ENCODE results near the gene RAMP3.
A peak's percentile ranks its signal among the peaks of the same experiment; 100 is the strongest.

RAMP3 gene

DNA sequence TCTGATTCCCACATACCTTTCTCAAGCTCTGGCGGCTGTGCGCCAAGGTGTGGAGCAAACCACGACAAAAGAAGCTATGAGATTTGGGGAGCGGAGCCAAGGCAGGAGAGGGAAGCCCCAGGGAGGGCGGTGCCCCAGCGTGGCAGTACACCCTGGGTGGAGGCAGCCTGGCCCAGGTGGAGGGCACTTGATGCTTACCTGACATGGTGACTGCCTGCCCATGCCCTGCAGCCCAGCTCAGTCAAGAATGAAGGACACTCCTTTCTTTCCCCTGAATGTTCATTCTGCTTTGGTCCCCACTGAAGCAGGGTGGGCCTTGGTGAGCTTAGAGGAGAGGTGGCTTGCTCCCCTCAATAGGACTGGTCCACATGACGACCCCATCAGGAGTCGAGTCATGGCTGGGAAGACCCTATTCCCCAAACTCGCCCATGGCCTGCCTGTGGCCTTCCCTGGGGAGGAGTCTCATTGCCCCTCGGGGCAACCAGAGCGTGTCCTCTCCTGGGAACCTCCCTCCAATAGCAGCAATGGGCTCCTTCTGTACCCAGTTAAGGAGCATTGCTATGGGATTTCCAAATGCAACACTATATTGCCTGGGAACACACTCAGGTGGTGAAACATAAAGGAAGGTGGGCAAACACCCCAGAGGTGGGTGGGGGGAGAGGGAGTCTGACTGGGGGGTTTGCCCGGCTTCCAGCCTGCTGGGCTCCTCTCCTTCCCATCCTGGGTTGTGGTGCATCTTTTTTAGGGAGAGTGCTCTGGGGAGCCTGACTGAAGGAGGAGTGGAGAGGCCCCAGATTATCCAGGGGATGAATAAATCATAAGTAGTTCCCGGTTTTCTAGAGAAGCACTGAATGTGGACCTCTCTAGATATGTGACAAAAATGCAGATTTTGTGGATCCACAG is 22.7 kb downstream of the RAMP3 start:
- DNase-seq (ENCODE audit: low read depth), result no peak

DNA sequence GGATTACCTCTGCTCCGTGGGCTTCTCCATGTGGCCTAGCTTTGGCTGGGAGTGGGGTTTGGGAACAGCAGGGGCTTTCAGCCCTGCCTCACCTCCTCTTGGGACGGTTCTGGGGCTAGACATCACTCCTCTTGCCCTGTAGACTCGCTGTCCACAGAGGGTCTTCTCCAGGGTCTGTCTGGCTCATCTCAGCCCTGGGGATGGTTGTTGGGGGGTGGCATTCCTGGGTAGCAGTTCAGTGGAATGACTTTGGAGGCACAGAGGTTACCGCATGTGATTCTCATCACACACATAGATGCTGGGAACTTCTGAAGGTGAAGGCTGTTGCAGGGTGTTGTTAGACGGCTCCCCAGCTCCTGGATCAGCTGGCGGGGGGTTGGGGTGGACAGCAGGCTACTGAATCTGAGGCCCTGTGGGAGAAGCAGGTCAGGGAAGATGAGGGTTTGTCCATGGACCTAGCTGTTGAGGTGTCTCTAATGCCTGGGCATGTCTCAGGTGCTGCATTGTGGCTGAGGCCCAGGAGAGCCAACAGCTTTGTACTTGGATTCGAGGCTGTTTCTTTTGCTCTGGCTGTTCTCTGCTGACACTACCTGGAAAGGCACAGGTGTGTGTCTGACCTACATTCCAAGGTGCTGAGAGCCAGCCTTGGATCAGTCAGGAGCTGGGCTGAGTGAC is 23.8 kb downstream of the RAMP3 start:
- no peak for DNase-seq (ENCODE audit: low read depth)

- DNase-seq (ENCODE audit: low read depth), result no peak
Observed at GRCh38 chr7:45181991-45182855, 24.6 kb downstream of the RAMP3 start.

GRCh38 chr7:45182856-45183710 is 25.5 kb downstream of the RAMP3 start:
- no peak for DNase-seq (ENCODE audit: low read depth)

DNA sequence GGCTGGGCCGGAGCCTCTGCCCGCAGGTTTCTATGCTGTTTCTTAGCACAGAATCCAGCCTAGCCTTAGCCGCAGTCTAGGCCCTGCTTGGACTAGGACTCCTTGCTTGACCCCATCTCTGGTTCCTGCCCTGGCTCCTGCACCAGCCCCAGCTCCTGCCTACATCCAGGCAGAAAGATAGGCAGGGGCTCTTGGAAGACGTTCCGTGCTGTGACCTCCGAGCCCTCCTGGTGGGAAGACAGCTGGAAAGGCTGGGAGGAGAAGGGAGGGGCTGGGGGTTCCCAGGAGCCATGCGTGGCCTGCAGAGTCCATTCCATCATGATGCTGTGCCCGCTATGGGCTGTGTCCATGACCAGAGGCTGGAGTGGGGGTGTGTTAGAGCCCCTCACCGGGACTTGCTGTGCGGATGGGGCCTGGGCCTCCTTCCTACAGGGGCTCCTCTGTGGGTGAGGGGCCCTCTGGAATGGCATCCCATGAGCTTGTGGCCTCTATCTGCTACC is 26.2 kb downstream of the RAMP3 start:
- no peak for DNase-seq (ENCODE audit: low read depth)

GRCh38 chr7:45184326-45185027 is 26.9 kb downstream of the RAMP3 start:
- no peak for DNase-seq (ENCODE audit: low read depth)

GRCh38 chr7:45185028-45185863 is 27.7 kb downstream of the RAMP3 start:
- no peak for DNase-seq (ENCODE audit: low read depth)

DNA sequence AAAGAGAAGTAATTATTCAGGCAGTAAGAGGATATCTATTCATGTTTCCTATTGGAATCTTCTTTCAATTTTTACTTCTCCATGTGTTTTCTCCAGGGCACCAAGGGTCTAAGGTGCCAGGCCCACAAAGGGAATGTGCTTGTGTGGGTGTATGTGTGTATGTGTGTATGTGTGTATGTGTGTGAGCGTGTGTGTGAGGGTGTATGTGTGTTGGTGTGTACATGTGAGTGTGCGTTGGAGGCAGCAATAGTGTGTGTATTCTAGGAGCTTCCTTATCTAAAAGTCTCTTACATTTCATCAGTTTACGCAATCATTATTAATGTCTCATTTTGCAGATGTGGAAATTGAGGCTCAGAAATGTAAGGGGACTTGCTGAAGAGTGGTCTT is 28.3 kb downstream of the RAMP3 start:
- DNase-seq (ENCODE audit: low read depth), result peak; percentile 1

DNA sequence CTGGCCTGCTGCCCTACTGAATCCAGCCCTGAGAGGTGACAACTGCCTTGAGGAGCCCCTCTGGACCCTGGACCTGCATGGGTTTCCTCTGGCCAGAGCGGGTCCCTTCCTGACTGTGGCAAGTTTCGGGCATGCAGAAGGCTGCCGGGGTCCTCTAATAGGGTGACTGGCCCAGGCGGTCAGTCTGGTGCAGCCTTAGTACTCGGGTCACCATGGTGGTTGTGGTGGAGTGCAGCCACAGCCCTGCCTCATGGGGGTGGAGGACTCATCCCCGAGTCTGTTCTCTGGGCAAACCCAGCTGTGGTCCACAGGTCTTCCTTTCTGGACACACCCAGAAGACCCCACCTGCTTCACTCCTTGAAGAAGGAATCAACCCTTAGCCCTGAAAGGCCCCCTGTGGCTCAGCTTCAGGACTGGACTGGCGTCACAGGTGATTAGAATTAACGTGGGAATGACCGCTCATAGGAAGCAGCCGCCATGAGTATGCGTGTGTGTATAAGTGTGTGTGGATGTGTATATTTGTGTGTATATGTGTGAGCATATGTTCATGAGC is 28.7 kb downstream of the RAMP3 start:
- no peak for DNase-seq (ENCODE audit: low read depth)

- no peak for DNase-seq (ENCODE audit: low read depth)
Observed at GRCh38 chr7:45187089-45187945, 29.7 kb downstream of the RAMP3 start.

DNA sequence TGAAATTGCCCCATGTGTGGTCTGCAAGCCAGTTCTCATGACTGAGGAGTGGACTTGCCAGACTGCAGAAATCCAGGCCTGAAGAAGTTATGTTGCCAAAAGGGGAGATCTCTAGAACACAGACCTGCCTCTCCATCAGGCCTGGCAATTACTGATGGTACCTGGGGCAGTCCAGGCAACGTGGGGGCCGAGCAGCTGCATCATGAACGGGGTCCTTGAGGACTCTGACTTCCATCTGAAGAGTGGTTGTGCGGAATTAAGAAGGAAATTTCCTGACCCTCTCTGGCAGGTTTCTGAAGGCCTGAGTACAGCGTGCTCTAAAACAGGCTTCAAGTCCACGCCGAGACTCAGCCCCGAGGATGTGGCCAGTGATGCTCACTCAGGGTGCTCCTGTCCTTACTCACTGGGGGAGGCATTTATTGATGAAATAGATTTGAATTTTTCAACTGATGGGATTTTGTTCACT is 30.4 kb downstream of the RAMP3 start:
- DNase-seq (ENCODE audit: low read depth), result no peak

DNA sequence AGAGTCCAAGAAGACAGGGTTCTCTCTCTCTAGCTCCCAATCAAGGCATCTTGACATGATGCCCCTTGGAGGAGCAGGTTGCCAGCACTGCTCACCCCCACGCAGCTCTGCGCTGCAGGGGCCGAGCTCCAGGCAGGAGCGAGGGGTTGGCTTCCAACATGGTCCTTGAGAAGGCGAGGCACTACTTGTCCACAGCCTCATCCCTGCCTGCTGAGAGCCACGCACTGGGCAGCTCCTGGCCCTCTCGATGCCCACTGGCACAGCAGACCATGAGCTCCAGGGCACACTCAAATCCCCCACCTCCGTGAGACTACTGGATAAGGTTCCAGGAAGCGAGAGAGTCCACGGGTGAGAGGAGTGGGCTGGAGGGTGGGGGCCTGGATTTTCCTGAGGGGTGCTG is 31.1 kb downstream of the RAMP3 start:
- no peak for DNase-seq (ENCODE audit: low read depth)

GRCh38 chr7:45189151-45189970 is 31.8 kb downstream of the RAMP3 start:
- no peak for DNase-seq (ENCODE audit: low read depth)

DNA sequence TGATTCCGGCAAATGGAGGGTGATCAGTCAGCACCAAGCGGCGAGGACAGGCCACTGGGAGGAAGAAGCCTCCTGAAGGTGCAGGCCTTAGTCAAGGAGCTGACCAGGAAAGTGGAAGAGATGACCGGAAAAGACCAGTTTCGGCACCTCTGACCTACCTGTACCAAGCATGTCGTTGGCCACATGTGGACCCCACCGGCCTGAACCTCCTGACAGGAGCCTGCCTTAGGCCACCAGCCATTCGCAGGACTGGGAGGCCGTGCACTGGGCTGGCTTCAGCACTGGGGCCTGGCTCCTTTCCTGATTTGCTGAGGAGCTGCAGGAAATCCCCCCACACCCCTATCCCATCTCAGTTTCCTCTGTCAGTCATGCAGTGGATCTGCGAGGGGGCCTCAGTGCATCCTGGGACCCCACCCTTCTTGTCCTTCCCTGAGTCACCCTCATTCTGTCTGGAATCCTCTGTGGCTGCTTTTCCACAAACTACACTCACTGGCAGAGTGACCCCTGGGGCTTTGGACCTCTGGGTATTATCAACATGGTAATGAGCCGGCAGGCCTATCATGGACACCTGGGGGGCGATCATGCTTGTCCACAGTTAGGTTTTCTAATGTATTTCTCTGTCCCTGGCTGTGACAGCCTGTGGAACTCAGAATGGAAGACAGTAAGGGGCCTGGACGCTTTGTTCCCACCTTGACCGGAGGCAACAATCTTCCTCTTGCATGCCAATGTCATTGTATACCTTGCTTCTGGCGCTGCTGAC is 33.0 kb downstream of the RAMP3 start:
- no peak for DNase-seq (ENCODE audit: low read depth)

GRCh38 chr7:45191396-45191795 is 33.8 kb downstream of the RAMP3 start:
- DNase-seq (ENCODE audit: low read depth), result no peak

DNA sequence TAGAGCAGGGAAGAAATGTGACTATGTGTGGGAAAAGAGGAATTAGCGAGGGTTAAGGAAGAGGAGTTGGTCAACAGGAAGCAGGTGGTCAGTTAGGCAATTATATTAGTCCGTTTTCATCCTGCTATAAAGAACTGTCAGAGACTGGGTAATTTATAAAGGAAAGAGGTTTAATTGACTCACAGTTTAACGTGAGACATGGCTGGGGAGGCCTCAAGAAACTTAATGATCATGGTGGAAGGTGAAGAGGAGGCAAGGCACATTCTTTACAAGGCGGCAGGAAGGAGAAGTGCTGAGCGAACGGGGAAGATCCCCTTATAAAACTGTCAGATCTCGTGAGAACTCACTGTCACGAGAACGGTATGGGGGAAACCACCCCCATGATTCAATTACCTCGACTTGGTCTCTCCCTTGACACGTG is 35.0 kb downstream of the RAMP3 start:
- DNase-seq (ENCODE audit: low read depth), result no peak

DNA sequence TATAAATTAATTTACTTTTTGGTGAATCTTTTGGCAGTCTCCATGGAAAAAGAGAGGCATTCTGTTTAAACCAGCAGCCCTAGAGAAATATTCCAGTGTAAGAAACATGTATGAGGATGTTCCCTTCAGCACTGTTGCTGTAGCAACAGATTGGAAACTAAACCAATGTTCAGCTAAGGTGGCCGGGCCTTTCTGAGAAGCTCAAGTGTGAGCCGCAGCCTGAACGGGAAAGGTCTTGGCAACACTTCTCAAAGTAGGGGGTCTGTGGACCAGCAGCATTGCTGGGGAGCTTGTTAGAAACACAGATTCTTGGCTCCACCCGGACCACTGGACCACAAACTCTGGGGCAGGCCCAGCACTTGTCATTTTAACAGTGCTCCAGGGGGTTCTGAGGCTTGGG is 36.2 kb downstream of the RAMP3 start:
- no peak for DNase-seq (ENCODE audit: low read depth)
